Keratinocyte (primary cell): Measurements from ENCODE around the gene TMPRSS4.

Experiments
- EZH2 ChIP-seq: IDR thresholded peaks from one replicate; pipeline ENCODE4 v1.6.1; 2012; ENCODE audit warnings: inconsistent platforms, mild to moderate bottlenecking, low read length, moderate library complexity
- TF ChIP-seq, protein P1 (sequence below), 3 experiments: IDR thresholded peaks in 1 of 3; conservative IDR thresholded peaks in 1 of 3; optimal IDR thresholded peaks in 1 of 3; 2 replicates in 2 of 3; 3 replicates in 1 of 3; pipeline versions ENCODE3 to v1.5.1; 2011; ENCODE audit warnings: low read length in 3 of 3, mild to moderate bottlenecking in 3 of 3, moderate library complexity in 2 of 3, control low read depth in 1 of 3, inconsistent platforms in 1 of 3; ENCODE audit not compliant: insufficient read depth in 2 of 3; ENCODE audit errors: extremely low read depth in 1 of 3

DNA sequence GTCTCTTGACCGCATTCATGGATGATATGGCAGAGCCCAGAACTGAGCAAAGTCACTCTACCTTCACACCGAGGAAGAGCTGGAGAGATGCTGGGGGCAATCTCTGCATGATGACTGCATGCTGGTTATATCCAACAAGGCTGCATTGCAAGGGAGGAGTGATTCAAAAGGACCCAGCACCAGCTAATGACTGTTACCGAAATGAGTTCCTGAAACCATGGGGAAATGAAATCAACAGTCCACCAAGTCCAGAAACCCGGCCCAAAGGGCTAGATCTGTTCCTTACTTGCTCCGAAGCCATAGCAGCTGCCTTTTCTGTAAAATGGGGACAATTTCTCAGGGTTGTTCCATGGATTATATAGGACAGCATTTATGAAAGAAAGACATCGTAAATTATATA is 11.1 kb downstream of the TMPRSS4 start:
- TF ChIP-seq, protein P1, sequence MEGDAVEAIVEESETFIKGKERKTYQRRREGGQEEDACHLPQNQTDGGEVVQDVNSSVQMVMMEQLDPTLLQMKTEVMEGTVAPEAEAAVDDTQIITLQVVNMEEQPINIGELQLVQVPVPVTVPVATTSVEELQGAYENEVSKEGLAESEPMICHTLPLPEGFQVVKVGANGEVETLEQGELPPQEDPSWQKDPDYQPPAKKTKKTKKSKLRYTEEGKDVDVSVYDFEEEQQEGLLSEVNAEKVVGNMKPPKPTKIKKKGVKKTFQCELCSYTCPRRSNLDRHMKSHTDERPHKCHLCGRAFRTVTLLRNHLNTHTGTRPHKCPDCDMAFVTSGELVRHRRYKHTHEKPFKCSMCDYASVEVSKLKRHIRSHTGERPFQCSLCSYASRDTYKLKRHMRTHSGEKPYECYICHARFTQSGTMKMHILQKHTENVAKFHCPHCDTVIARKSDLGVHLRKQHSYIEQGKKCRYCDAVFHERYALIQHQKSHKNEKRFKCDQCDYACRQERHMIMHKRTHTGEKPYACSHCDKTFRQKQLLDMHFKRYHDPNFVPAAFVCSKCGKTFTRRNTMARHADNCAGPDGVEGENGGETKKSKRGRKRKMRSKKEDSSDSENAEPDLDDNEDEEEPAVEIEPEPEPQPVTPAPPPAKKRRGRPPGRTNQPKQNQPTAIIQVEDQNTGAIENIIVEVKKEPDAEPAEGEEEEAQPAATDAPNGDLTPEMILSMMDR (optimal IDR thresholded peaks at IDR 0.05 in 1 of 3, IDR thresholded peaks at IDR 0.05 in 1 of 3, conservative IDR thresholded peaks at IDR 0.05 in 1 of 3; ENCODE audit: extremely low read depth in 1 of 3, insufficient read depth in 2 of 3, low read length in 3 of 3): no peak
- TF ChIP-seq EZH2: no peak
